ENCODE measurements around the gene TADA2B. TPM values are rescaled to one million over a fixed set of nuclear protein-coding genes. Genes with fewer than 3 reads are reported as not detected.

The TADA2B gene
- total and polyA plus RNA-seq, 2 experiments from 2014 or later, result 3.6 to 11.4 TPM

- peaks cover 35% of the 10 kb centered on the region for H3K27me3 ChIP-seq (ENCODE audit: insufficient read depth)
- no peak overlapping the region for H3K27ac Mint-ChIP-seq
- H4K20me1 ChIP-seq (replicated peaks; ENCODE audit: insufficient read depth), result no peaks in the 10 kb centered on the region
- H2AFZ ChIP-seq, result peak overlapping the region; percentile 92
- peak overlapping the region; percentile 85 for H3K4me3 Mint-ChIP-seq
- H3F3A ChIP-seq (replicated peaks; ENCODE audit: low read depth), result 0 out of 2 replicates have a peak, but pooled peaks cover 3% of the 10 kb centered on the region
- no peak overlapping the region for H3K27ac ChIP-seq (ENCODE audit: low read depth)
- peak overlapping the region; percentile 92; the same call in 1 of the 2 replicates for H3K4me2 ChIP-seq
- H3K9me3 Mint-ChIP-seq, result no peaks in the 10 kb centered on the region; the same call in 2 of the 3 replicates
- peaks cover 14% of the 10 kb centered on the region for H3K4me1 ChIP-seq (ENCODE audit: insufficient read depth)
- no peaks in the 10 kb centered on the region for H3K36me3 ChIP-seq (ENCODE audit: insufficient read depth)
- DNase-seq (ENCODE audit: low spot score), result no peak
- H3K27me3 Mint-ChIP-seq (ENCODE audit: insufficient read depth, low read depth, poor library complexity), result peaks cover 37% of the 10 kb centered on the region
- no peaks in the 10 kb centered on the region for H3K79me2 ChIP-seq (replicated peaks; ENCODE audit: insufficient read depth)
- H3K36me3 Mint-ChIP-seq (ENCODE audit: low read depth), result no peaks in the 10 kb centered on the region
- H3K9me2 ChIP-seq (ENCODE audit: insufficient read depth), result no peaks in the 10 kb centered on the region
- peaks cover 14% of the 10 kb centered on the region; the same call in 2 of the 3 replicates for H3K4me1 Mint-ChIP-seq
- no peak for ATAC-seq
- TF ChIP-seq NANOG (IDR thresholded peaks at IDR 0.05; ENCODE audit: borderline replicate concordance) (no peak), POLR2AphosphoS5 (IDR thresholded peaks at IDR 0.05; ENCODE audit: low read depth) (no peak), EZH2phosphoT487 (IDR thresholded peaks at IDR 0.05; ENCODE audit: unreplicated experiment) (no peak), EZH2 (IDR thresholded peaks at IDR 0.05; ENCODE audit: low read depth, unreplicated experiment) (no peak), REST (IDR thresholded peaks at IDR 0.05; ENCODE audit: unreplicated experiment) (no peak), JUNB (IDR thresholded peaks at IDR 0.05; ENCODE audit: unreplicated experiment) (no peak), ZNF331 (CRISPR knock-in tag; IDR thresholded peaks at IDR 0.05; ENCODE audit: low read depth) (no peak), CTCF (conservative IDR thresholded peaks at IDR 0.05; ENCODE audit: low read depth in 2 of 2) (no peak), STAT1 (IDR thresholded peaks at IDR 0.05; ENCODE audit: unreplicated experiment) (no peak), ZNF114 (CRISPR knock-in tag; IDR thresholded peaks at IDR 0.05) (no peak), CREB1 (CRISPR knock-in tag; IDR thresholded peaks at IDR 0.05; ENCODE audit: low read depth) (no peak)
- TF ChIP-seq, protein P1, sequence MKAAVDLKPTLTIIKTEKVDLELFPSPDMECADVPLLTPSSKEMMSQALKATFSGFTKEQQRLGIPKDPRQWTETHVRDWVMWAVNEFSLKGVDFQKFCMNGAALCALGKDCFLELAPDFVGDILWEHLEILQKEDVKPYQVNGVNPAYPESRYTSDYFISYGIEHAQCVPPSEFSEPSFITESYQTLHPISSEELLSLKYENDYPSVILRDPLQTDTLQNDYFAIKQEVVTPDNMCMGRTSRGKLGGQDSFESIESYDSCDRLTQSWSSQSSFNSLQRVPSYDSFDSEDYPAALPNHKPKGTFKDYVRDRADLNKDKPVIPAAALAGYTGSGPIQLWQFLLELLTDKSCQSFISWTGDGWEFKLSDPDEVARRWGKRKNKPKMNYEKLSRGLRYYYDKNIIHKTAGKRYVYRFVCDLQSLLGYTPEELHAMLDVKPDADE (IDR thresholded peaks at IDR 0.05), result no peak
- TF ChIP-seq, protein P2, sequence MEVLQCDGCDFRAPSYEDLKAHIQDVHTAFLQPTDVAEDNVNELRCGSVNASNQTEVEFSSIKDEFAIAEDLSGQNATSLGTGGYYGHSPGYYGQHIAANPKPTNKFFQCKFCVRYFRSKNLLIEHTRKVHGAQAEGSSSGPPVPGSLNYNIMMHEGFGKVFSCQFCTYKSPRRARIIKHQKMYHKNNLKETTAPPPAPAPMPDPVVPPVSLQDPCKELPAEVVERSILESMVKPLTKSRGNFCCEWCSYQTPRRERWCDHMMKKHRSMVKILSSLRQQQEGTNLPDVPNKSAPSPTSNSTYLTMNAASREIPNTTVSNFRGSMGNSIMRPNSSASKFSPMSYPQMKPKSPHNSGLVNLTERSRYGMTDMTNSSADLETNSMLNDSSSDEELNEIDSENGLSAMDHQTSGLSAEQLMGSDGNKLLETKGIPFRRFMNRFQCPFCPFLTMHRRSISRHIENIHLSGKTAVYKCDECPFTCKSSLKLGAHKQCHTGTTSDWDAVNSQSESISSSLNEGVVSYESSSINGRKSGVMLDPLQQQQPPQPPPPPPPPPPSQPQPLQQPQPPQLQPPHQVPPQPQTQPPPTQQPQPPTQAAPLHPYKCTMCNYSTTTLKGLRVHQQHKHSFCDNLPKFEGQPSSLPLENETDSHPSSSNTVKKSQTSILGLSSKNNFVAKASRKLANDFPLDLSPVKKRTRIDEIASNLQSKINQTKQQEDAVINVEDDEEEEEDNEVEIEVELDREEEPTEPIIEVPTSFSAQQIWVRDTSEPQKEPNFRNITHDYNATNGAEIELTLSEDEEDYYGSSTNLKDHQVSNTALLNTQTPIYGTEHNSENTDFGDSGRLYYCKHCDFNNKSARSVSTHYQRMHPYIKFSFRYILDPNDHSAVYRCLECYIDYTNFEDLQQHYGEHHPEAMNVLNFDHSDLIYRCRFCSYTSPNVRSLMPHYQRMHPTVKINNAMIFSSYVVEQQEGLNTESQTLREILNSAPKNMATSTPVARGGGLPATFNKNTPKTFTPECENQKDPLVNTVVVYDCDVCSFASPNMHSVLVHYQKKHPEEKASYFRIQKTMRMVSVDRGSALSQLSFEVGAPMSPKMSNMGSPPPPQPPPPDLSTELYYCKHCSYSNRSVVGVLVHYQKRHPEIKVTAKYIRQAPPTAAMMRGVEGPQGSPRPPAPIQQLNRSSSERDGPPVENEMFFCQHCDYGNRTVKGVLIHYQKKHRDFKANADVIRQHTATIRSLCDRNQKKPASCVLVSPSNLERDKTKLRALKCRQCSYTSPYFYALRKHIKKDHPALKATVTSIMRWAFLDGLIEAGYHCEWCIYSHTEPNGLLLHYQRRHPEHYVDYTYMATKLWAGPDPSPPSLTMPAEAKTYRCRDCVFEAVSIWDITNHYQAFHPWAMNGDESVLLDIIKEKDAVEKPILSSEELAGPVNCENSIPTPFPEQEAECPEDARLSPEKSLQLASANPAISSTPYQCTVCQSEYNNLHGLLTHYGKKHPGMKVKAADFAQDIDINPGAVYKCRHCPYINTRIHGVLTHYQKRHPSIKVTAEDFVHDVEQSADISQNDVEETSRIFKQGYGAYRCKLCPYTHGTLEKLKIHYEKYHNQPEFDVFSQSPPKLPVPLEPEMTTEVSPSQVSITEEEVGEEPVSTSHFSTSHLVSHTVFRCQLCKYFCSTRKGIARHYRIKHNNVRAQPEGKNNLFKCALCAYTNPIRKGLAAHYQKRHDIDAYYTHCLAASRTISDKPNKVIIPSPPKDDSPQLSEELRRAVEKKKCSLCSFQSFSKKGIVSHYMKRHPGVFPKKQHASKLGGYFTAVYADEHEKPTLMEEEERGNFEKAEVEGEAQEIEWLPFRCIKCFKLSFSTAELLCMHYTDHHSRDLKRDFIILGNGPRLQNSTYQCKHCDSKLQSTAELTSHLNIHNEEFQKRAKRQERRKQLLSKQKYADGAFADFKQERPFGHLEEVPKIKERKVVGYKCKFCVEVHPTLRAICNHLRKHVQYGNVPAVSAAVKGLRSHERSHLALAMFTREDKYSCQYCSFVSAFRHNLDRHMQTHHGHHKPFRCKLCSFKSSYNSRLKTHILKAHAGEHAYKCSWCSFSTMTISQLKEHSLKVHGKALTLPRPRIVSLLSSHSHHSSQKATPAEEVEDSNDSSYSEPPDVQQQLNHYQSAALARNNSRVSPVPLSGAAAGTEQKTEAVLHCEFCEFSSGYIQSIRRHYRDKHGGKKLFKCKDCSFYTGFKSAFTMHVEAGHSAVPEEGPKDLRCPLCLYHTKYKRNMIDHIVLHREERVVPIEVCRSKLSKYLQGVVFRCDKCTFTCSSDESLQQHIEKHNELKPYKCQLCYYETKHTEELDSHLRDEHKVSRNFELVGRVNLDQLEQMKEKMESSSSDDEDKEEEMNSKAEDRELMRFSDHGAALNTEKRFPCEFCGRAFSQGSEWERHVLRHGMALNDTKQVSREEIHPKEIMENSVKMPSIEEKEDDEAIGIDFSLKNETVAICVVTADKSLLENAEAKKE (CRISPR knock-in tag; IDR thresholded peaks at IDR 0.05), result no peak
- peak overlapping the region; percentile 83 for H3K4me3 ChIP-seq
These were observed 60.6 kb downstream of the TADA2B start for GRCh38 chr4:7103607-7104365.

All from GM23338 (cell line).